Measurements from ENCODE around the gene PSMC3.

PSMC3 gene

DNA sequence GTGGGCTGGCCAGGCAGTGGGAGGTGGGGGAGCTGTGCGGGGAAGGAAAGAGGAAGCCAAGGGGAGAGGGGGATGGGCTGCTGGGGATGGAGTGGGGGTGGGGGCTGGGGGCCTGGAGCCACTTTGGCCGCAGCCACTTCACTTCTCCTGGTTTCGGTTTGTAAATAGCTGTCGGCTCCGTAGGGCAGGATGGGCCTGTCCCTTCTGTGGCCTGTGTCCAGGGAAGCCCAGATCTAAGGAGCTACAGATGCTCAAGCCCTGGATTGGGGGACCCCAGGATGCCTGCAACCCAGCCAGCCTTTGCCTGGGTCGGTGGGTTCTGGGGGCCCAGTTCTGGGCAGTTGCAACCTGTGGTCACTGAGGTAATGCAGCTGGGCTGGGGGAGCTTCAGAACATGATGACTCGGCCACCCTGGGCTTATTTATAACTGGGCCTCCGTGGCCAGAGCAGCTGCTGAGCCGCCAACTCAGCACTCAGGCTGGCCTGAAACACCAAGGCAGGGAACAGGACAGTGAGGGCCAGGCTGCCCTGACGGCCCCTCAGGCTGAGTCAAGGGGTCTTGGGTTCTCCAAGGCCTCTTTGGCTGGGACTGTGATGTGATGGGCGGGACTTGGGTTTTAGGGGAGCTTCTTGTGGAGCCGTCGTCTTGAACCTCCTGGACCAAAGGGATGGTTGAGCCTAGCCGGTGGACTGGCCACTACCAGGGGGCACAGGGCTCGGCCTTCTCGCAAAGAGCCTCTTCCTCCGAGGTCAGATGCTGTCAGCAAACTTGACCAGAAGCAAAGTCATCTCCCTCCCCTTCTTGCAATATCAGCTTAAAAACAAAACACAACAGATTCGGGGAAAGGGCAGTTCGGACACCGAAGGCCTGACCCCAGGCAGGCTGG, 32.8 kb downstream of the PSMC3 start:
- DNase-seq = peak; percentile 23 to 41

DNA sequence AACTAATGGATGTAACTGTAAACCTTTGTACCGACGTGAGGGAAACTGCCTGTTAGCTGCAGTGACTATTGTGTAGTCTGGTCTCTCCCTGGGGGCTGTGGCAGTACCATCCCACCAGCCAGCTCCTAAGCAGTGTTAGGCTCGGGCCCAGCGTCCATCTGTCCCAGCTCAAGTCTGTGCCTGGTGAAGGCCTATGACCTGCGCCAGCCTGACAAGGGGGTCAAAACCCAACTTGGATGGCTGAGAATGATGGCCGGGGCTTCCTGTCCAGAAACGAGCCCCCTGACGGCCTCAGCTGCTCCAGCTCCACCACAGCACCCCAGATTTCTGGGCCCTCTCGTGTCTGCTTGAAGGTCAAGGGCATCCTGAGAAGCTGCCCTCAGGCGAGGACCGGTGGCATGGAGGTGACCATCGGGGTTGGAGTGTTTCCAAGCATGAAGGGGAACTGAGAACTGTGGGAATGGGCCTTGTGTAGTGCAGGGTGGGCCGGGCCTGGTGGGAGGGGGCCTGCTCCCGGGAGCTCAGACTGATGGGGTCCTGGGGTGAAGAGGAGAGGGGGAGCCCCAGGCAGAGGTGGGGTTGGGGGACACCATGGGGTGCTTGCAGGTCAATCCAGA, 33.6 kb downstream of the PSMC3 start:
- no peak for DNase-seq

DNA sequence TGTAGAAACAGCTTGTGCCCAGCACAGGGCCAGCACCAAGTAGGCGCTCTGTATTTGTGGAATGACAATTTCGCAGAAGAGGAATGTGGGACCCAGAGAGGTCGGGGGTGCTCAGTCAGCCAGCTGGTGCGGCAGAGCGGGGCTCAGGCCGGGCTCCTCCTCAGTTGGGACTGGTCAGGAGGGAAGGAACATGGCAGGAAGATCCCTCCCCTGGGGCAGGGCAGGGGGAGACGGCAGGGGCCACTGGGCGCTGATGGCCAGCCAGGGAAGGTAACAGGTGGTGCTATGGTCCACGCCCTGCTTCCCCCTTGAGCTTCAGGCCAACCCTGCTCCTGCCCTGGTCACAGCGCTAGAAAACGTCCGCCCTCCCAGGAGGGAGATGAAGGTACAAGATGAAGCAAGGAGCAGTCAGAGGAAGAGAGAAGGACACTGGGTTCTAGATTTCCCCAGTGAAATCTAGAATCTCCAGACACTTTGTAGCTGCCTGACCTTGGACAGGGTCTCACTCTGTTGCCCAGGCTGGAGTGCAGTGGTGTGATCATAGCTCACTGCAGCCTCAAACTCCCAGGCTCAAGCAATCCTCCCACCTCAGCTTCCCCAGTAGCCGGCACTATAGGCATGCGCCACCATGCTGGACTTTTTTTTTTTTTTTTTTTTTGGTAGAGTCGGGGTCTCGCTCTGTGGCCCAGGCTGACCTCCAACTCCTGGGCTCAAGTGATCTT, 34.4 kb downstream of the PSMC3 start:
- DNase-seq = no peak

DNA sequence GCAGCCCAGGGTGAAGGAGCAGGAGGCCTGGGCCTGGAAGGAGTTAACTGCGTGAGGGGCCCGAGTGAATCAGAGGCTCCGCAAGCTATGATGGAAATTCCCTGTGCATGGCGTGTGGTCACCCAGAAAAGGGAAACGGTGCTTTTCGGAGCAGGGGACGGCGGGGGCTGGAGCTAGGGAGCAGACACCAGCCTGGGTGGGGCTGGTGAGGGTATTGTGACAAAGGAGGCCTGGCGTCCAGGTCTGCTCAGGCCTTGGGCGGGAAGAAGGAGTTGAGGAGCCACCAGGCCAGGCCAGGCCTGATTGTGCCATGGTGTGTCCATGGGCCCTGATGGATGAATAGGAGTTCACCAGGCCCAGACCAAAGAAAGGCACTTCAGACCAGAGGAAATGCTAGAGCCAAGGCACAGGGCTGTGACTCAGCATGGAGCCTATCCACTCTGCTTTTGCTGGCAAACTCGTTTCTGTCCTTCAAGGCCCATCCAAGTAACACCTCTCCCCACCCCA, 35.1 kb downstream of the PSMC3 start:
- no peak for DNase-seq

DNA sequence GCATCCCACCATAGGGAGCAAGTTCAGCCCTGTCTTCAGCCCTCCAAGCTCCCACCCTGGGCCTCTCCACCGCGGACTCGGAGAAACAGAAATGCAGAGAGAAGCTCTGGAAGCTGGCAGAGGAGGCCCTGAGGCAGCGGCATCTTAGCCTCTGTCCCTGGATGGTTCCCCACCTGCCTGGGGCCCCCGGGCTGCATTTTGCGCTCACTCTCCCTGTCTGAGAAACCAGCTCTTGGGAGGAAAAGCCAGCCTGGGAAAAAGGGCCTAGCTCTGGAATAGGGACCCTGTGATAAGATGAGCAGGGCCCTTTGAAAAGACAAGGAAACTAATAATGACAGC, 35.8 kb downstream of the PSMC3 start:
- DNase-seq = no peak

DNA sequence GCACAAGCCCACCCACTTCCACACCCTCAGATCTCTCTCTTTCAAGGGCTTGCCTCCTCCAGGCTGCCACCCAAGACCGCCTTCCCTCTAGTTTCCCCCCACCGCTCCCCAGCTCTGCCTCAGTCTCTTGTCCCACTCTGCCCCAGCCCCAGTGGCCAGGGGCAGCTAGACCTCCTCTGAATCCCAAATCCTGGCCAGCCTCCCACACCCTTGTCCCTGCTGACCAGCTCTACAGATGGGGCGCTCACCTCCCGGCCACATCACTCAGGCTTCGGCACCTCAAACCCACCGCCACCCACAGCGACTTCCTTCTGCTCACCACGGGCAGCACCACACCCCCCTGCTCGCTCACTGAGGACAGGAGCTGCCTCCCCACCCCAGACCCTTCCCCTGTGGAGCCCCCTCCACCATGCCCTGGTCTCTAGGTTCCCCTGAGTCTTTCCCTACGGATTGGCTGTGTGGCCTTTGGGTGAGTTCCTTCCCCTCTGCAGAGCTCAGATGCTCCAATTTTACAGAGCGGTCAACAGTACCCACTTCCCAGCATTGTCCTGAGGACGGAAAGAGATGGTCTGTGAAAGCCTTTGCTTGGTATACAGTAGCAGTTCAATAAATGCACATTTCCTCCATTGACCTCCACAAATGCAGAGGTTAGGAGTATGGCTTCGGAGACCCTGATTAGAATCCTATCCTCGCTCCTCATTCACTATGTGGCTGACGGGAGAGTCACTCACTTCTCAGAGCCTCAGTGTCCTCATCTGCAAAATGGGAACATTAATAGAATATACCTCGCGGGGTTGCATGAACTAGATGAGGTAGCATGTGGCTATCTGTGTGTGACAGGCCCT, 36.4 kb downstream of the PSMC3 start:
- DNase-seq = no peak

DNA sequence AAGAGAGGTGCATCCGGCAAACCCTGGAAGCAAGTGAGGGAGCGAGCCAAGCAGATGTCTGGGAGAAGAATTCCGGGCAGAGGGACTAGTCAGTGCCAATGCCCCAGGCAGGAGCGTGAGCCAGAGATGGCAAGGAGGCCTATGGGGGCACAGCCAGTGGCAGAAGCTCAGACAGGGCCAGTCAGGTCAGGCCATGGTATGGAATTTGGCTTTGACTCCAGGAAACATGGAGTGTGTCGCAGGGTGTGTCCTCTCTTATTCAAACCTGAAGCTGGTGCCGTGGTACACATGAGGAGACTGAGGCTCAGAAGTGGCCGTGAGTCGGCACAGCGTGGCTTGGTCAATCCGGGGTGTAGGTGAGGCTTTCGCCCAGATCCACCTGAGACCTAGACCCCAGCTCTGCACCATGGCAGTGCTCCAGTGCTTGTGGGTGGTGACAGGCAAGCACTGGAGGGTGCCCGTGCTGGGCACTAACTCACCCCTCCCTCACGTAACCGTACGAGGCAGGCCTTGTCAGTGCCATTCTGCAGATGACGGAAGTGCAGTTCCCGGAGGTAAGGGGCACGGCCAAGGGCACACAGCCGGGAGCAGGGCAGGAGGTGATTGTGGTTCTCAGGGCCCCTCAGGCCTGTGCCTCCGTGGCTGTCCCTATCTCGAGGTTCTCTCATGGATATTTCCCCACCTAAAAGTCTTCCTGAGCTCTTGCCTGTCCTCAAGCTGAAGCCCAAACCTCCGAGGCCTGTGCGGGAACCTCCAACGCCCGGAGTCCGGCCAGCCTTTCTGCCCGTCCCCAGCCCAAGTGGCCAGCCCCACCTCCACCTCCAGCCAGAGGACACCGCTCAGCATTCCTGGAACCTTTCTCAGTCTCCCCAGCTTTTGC, 37.3 kb downstream of the PSMC3 start:
- DNase-seq = no peak

DNA sequence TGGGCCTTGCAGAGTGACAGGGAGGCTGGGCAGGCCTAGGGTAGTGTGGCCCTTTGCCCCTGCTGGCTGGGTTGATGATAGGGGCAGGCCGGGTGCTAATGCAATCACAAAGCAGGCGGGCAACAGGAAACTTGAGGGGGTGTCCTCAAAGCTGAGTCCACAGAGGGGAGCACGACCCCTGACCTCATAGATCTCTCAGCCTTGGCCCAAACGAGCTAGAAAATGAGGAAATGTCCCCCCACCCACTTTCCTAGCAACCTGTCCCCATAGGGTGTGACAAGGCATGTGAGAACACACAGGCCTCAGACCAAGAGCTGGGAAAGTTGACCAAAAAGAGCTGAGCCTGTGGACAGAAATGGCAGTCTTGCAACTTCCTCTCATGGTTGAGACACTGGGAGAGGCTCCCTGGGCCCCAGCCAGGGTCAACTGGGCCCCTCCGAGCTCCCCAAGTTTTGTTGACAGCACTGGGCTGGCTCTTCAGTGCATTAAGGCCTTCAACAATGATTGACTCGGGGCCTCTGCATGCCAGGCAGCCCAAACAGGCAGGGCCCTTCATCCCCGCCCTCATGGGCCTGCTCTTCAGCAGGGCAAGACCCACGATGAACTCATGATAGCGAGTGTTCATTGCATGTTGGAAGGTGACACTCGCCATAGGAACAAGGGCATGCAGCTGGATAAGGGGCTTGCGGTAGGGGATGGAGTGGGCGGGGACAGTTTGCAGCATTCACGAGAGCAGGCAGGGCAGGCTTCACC, 38.1 kb downstream of the PSMC3 start:
- DNase-seq = peak; percentile 85 to 90

DNA sequence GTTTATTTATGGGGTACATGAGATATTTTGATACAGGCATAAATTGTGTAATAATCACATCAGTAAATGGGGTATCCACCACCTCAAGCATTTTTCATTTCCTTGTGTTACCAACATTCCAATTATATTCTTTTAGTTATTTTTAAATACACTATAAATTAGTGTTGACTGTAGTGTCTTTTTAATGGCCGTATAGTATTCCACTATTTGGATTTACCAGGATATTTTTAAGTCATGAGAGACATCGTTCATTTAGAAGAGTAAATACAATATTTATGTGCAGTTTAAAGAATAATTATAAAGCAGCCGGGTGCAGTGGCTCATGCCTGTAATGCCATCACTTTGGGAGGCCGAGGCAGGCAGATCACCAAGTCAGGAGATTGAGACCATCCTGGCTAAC, 41.7 kb downstream of the PSMC3 start:
- DNase-seq = no peak

DNA sequence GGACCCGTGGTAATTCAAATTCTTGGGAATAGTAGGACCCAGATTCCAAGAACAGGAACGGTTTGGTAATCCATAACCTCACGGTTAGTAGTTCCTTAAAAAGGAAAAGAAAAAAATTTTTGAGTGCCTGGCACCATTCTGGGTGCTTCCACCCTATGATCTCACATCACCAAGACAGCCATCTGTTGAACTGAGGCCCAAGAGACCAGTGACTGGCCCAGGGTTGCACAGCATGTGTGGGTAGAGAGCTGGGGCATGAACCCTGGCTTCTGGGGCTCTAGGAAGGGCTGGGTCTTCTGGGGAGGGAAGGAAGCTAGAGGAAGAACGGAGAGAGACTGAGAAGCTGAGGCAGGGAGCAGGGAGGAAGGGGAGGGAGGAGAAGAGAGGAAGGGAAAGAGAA, 43.2 kb downstream of the PSMC3 start:
- no peak for DNase-seq

DNA sequence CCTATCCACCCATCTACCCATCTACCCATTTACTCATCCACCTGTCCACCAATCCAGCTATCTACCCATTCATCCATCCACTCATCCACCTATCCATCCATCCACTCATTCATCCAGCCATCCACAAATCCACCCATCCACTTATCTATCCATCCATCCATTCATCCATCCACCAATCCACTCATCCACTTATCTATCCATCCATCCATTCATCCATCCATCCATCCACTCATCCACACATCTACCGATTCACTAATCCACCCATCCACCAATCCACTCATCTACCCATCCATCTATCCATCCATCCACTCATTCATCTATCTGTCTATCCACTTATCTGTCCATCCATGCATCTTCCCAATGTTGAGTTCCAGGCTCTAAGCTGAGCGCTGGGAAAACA, 46.2 kb downstream of the PSMC3 start:
- DNase-seq = no peak

DNA sequence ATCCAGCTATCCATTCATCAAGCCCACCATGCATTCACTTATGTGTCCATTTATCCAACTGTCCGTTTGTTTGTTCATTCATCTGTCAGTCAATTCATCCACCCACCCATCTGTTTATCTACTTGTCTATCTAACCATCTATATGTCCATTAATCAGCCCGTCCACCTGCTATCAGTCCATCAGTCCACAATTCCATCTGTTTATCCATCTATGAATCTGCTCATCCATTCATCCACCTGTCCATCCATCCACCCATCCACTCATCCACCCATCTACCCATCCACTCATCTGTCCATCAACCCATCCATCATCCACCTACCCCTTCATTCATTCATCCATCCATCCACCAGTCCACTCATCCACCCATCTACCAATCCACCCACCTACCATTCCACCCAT, 46.9 kb downstream of the PSMC3 start:
- no peak for DNase-seq

DNA sequence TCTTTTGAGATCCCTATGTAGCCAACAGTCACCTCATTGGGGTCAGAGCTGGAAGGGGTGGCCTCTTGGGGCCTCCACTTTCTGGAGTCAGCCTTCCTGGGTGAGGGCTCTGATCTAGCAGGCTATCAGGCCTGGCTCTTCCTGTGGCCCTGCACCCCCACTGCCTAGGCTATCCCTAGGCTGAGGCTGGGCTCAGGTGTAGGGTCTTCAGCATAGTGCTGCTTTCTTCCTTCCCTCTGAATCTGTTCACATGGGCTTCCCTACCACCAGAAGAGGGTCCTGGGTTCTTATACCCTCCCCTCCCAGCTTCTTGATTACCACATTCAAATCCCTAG, 47.4 kb downstream of the PSMC3 start:
- no peak for DNase-seq

DNA sequence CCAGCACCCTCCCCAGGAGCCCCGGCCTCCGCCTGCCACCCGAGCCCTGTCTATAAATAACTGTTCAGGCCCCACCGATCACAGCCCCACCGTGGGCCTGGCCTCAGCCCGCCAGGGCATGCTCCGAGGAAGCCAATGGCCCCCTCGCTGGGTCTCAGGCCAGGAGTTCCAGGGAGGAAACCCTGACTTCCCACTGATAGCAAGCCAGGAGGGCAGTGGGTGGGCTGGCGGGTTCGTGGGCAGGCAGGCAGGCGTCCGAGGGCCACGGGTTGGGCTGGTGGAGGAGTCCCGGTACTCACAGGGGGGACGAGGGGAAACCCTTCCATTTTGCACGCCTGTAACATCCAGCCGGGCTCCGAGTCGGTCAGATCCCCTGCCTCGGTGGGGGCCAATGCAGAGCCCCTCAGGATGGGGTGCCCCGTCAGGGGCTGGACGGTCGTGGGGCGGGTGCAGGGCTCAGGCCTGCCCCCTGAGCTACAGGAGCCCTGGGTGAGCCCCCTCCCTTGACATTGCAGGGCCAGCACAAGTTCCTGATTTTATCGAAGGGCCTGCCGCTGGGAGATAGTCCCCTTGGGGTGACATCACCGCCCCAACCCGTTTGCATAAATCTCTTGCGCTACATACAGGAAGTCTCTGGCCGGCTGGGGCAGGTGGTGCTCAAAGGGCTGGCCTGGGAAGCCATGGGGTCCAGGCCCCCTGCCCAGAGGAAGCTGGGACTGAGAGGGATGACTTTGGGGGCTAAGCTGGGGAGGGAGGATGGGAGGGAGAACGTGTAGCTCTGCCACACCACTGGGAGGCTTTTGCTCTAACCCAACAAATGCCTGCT, 48.0 kb downstream of the PSMC3 start, which contains the start of gene SPI1:
TSS of gene SPI1 (minus strand) at position 538 of the 826 bp plus-strand sequence. CDS start at position 344, 194 bp downstream.
- DNase-seq = peak; percentile 86 to 89

DNA sequence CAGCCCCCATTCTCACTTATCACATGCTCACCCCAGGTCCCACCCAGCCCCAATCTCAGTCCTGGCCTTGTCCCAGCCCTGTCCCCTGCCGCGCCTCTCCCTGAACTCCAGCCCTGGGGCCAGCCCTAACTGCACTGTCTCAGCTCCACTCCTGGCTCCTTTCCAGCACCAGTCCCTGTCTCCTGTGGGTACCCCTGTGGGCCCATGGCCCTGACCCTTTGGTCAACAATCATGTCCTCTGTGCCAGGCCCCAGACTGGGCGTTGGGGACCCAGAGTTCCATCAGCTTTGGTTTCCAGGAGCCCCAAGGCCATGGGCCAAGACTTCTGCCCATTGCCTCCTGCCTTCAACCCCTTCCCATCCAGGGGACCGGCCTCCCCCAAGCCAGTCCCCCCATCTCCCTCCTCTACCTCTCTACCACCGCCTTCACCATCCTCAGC, 48.6 kb downstream of the PSMC3 start:
- DNase-seq = no peak

DNA sequence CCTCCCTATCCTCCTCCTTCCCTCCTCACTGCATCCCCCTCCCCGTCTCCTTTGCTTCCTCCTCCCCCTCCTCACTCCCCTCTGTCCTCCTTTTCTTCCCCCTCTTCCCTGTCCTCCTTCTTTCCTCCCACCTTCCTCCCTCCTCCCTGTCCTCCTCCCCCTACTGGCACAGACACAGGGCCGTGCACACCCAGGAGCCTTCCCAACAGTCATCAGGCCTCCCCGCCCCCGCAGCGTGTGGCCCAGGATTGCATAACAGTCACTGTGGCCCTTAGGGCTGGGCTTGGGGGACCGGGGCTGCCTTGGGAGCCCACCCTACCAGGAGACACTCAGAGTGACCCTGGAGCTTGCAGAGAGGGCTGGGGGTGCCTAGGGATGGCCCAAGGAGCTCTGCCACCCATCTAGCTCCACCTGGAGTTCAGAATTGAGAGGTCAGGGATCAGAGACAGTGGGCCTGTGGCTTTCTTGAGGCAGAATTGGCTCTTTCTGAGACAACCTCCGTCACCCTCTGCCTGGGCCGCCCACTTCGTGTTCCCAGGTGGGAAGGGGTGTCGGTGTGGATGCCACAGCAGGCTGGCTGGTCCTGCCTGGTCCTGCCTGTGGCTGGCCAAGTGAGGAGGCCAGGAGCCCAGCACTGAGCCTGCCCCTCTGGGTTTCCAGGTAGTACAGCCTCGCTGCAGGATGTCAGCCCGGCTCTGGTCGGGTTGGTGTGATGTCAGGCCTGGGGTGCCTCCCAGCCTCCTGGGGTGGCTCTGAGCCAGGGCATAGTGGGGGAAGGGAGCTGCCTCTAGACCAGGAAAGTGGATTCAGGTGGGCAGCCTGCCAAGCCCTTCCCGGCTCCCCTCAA, 49.5 kb downstream of the PSMC3 start:
- peak; percentile 57 to 71 for DNase-seq

DNA sequence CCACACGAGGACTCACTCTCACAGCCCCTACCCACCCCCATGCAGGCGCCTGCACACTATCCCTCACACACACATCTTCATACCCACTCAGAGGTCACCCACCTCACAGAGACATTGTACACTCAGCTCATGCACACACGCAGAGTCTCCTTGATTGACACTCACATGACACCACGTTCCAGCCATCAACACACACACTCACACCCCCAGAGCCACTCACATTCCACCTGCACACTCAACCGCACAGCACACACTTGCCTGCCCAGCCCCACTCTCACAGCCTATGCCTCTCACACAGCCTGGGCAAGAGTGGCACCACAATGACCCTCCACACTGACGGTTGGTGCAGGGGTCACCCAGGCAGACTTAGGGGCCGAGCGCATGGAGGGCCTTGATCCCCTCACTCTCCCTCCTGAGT, 50.1 kb downstream of the PSMC3 start:
- DNase-seq = peak in 1 of 2 experiments; percentile 17

DNA sequence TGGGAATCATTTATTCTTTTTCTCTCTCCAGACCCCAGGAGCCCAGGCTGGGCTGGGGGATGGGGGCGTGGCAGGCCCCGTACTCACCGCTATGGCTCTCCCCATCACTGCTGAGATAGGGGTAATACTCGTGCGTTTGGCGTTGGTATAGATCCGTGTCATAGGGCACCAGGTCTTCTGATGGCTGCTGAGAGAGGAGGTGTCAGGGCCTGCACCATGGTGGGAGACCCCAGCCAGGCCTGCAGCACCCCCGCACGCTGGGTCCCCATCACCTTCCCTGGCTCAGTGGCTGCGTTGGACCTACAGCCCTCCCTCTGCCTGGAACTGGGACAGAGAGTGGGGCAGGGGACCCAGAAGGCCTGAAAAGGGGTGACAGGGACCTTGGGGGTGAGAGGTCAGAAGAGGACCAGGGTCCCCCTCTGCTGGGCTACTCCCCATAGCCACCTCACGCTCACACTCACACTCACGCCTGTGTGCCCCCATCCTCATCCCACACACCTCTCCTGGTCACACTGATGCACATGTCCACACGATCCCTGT, 50.6 kb downstream of the PSMC3 start:
- DNase-seq = no peak

DNA sequence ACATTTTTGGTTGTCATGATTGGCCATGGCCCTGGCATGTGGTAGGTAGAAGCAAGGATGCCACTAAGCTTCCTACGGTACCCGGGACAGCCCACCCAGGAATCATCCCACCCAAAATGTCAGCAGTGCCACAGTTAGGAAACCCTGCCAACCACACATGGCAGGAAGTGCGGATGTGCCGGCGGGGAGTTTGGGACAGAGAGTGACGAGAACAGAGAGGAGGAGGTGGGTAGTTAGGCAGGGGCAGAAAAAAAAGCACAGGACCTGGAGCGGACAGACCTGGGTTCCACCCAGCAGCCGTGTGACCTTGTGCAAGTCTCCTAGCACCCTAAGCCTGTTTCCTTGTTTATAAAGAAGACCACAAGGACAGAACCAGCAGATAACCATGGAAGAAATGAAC, 51.2 kb downstream of the PSMC3 start:
- no peak for DNase-seq
